ENCODE measurements around the gene UGGT2.
"Not testable (repeated sequence)": the region's sequence is repeated elsewhere in the genome, so short reads cannot be mapped to it uniquely, and the experiment has no call there.

UGGT2 gene

DNA sequence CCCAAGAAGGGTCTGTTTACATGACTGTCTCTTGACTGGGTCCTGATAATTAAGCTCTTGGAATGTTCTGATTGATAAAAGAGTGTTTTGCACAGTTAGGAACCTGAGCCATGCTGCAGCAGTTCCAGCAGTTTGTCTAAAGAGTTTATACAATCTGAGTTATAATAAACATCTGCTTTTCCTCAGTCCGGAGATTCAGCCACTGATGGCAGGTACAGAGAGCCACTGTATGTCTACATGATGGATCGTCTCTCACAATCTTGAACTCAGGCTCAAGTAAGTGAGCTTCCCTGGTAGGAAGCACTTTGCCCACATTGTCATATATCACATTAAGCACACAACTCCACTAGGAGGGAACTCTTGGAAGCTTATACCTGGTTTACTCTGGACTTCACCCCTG, 84.3 kb downstream of the UGGT2 start:
- no peak for DNase-seq

DNA sequence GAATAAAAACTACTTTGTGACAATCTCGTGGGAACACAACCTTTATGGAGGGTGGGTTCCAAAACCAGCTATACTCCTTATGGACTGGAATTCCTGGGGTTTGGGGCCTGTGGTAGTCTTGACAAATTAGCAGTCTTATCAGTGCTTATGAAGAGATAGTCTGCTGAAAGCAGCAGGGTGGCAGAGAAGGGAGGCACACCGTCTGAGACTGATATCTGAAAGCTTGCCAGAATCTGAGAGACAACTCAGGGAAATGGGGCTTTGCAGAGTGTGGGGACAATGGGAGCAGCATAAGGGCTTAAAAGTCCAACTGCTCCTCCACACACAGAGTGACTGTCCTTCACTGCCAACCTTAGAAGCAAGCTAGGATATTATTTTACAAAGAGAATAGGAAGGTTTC, 95.9 kb downstream of the UGGT2 start:
- DNase-seq = no peak

DNA sequence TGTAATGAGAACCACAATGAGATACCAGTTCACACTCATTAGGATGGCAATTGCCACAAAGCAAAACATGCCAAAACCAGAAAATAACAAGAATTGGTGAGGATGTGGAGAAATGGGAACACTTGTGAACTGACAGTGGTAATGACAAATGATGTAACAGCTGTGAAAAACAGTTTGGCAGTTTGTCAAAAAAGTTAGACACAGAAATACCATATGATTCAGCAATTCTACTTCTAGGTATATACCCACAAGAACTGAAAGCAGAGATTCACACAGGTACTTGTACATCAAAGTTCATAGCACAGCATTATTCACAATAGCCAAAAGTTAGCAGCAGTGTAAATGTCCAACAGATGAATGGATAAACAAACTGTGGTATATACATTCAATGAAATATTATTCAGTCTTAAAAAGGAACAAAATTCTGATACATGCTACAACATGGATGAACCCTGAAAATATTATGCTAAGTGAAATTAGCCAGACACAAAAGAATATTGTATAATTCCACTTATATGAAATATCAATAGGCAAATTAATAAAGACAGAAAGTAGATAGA, 96.5 kb downstream of the UGGT2 start:
- no peak for DNase-seq

GRCh38 chr13:95955719-95956118, 97.5 kb downstream of the UGGT2 start:
- no peak for DNase-seq

DNA sequence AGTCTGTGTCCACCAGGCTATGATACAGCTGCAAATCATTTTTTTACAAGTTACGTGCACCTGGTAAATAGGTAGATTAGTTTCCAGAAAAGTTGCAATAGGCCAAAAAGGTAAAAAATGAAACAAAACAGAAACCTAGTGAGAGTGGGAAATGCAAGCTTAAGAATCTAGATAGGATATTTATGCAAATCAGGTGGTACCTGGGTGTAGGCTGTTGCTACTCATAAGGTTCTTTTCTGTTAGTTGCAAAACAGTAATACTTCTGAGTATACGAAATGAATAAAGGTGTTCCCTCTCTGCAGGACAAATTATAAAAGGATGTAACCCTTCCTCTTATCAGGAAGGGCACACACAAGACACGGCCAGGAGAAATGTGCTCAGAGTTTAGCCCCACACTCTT, 97.9 kb downstream of the UGGT2 start:
- no peak for DNase-seq

- DNase-seq = no peak
These were observed 98.9 kb downstream of the UGGT2 start for GRCh38 chr13:95954266-95954665.

DNA sequence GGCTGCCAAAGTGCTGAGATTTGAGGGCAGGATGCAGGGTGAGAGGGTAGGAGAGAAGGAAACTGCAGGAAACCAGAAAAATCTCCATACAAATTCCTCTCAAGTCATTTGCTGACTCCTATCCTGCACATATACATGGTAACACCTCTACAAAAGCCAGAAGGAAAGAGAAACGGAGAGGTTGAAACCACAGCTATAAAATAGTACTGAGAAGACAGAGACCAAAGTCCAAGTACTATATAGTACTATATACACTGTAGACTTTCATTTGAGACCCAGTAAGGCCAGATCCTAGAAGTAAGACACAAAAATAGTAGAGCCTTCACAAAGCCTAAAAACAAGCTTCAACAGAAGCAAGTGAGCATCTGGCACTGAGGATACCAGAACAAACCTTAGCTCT, 103.1 kb downstream of the UGGT2 start:
- no peak for DNase-seq

- DNase-seq = no peak
These were observed 104.5 kb downstream of the UGGT2 start for GRCh38 chr13:95948656-95949055.

- no peak for DNase-seq
These were observed 115.4 kb downstream of the UGGT2 start for GRCh38 chr13:95937714-95938320.

DNA sequence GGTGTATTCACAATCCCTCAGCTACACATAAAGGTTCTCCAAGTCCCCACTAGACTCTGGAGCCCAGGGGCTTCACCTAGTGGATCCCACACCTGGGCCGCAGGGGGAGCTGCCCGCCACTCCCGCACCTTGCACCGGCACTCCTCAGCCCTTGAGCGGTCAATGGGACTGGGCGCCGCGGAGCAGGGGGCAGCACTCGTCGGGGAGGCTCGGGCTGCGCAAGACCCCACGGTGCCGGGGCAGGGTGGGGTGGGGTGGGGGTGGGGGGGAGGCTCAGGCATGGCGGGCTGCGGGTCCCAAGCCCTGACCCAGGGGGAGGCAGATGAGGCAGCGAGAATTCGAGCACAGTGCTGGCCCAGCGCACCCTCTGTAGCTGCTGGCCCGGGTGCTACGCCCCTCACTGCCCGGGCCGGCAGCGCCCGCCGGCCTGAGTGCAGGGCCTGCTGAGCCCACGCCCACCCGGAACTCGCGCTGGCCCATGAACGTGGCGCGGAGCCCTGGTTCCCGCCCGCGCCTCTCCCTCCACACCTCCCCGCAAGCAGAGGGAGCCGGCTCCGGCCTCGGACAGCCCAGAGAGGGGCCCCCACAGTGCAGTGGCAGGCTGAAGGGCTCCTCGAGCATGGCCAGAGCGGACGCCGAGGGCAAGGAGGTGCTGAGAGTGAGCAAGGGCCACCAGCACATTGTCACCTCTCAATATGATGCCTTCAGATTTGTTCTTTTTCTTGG, 121.7 kb downstream of the UGGT2 start:
- DNase-seq = no peak

DNA sequence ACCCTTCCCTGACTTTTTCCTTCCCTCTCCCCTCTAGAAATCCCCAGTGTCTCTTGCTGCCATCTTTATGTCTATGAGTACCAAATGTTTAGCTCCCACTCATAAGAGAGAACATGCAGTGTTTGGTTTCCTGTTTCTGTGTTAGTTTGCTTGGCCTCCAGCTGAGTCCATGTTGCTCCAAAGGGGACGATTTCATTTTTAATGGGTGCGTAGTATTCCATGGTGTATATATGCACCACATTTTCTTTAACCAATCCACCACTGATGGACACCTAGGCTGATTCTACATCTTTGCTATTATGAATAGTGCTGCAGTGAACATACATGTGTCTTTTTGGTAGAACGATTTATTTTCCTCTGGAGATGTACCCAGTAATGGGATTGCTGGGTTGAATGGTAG, 123.8 kb downstream of the UGGT2 start:
- DNase-seq = no peak

DNA sequence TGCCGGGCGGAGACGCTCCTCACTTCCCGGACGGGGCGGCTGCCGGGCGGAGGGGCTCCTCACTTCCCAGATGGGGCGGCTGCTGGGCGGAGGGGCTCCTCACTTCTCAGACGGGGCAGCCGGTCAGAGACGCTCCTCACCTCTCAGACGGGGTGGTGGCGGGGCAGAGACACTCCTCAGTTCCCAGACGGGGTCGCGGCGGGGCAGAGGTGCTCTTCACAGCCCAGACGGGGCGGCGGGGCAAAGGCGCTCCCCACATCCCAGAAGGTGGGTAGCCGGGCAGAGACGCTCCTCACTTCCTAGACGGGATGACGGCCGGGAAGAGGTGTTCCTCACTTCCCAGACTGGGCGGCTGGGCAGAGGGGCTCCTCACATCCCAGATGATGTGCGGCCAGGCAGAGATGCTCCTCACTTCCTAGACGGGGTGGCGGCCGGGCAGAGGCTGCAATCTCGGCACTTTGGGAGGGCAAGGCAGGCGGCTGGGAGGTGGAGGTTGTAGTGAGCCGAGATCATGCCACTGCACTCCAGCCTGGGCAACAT, 124.8 kb downstream of the UGGT2 start:
- DNase-seq = not testable (repeated sequence)

DNA sequence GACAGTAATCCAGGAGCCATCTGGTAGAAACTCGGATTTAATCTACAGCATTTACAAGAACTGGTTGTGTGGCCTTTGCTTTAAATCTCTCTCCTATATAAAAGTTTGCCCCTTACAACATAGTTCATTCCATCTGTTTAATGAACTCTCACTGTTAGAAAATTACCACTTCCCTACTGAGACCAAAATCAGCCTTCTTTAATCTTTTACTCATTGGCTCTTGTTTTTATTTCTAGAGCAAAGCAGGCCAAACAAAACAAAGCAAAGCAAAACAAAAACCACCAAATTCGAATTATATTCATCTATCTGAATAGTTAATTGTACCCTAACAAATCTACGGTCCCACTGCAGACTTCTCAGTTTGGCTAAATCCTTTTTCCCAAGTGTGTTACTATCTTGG, 127.0 kb downstream of the UGGT2 start:
- DNase-seq = no peak

DNA sequence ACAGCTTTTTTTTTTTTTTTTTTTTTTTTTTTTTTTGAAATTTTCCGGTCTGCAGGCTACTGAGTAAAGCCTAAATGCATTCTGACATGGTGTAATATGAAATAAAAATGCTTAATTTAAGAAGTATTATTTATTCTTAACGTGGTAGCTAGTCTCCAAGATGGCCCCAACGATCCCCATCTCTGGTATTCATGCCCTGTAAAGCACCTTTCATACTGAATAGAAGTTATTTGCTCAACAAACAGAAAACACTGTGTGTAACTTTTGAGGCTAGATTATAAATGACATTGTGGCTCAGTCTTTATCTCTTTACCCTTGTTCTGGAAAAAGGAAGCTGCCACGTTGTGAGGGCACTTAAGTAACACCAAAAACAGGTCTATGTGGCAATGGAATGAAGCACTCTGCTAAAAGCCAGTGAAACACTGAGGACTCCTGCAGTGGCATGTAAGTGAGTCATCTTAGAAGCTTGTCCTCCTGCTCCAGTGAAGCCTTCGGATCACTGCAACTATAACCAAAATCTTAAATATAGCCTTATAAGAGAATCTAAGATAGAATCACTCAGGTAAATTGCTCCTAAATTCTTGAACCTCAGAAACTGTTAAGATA, 128.7 kb downstream of the UGGT2 start:
- no peak for DNase-seq

- no peak for DNase-seq
These were observed 131.7 kb downstream of the UGGT2 start for GRCh38 chr13:95921485-95921884.

- DNase-seq = no peak
These were observed 132.7 kb downstream of the UGGT2 start for GRCh38 chr13:95920485-95920884.

DNA sequence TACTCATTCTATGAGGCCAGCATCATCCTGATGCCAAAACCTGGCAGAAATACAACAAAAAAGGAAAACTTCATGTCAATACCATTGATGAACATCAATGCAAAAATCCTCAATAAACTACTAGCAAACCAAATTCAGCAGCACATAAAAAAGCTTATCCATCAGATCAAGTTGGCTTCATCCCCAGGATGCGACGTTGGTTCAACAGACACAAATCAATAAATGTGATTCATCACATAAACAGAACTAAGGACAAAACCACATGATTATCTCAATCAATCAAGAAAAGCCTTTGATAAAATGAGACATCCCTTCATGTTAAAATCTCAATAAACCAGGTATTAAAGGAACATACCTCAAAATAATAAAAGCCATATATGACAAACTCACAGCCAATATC, 134.3 kb downstream of the UGGT2 start:
- DNase-seq = no peak

- DNase-seq = no peak
These were observed 138.2 kb downstream of the UGGT2 start for GRCh38 chr13:95914991-95915501.

DNA sequence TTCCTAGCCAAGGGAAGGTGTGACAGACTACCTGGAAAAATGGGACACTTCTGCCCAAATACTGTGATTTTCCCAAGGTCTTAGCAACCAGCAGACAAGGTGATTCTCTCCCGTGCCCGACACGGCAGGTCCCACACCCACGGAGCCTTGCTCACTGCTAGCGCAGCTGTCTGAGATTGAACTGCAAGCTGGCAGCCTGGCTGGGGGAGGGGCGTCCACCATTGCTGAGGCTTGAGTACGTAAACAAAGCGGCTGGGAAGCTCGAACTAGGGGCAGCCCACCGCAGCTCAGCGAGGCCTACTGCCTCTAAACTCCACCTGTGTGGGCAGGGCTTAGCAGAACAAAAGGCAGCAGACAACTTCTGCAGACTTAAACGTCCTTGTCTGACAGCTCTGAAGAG, 146.2 kb downstream of the UGGT2 start:
- DNase-seq = no peak

DNA sequence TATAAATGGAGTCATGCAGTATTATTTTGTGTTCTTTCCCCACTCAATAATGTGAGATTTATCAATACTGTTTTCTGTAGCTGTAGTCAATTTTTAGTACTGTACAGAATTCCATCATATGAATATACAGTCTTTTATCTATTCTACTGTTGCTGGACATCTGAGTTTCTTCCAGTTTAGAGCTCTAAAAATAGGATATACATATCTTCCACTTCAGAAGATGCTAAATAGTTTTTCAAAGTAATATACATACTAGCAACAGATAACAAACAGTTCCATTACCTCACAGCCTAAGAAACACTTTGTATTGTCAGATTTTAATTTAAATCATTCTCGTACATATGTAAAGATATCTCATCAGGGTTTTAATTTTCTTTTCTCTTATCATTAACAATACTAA, 149.6 kb downstream of the UGGT2 start:
- no peak for DNase-seq

- DNase-seq = no peak
These were observed 150.5 kb downstream of the UGGT2 start for GRCh38 chr13:95902741-95903140.

- DNase-seq = no peak
These were observed 154.9 kb downstream of the UGGT2 start for GRCh38 chr13:95898256-95898655.

DNA sequence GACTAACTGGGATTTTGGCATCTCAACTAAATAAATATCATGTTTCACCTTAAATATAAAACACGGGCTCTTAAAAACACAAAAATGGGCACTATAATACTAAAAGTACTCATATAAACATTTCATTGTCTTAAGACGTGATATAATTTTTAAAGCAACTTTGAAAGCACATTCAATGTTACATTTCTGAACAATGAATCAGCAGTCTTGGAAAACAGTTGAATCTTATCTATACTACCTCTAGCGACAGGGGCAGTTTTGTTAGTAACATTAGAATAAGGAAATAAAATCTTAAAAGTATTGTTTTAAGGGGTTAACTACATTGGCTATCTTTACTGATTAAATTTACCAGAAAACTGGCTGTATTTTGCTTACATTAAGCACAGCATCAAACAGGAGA, 156.9 kb downstream of the UGGT2 start:
- DNase-seq = no peak

DNA sequence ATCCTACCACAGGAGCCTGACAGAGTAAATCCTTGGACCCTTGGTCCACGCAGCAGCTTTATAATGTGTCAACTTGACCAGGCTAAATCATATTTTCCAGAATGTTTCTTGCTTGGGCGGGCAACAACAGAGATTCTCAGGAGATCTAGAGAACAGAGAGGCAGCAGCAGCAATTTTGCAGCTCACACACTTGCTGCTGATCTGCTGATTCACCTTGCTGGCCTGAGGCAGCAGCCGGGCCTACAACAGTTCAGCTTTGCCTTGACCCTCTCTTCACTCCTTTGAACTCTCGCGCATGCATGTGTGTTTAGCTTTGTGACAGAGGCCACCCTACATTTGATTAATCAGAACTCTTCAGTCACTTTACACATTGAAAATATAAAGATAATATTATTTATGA, 159.3 kb downstream of the UGGT2 start:
- DNase-seq = no peak

Measured in activated naive CD4-positive, alpha-beta T cell treated with Interleukin-2 at 50 U/mL for 16 hours (primary cell).